GM23338 (cell line): ENCODE results near the gene UNC13C. TPM values are rescaled to one million over a fixed set of nuclear protein-coding genes. Genes with fewer than 3 reads are reported as not detected.

Source experiments
- ATAC-seq: fragments of 200-7000 bp; cut with Tn5 transposase; 3 replicates; pipeline ENCODE4 v1.9.1; 2020
- DNase-seq: peaks from one replicate; pipeline ENCODE4 v3.0.0-alpha.2; 2015; ENCODE audit warnings: low spot score
- H2AFZ ChIP-seq: fragments of 200-600 bp; sonication (generic); 2 replicates; pipeline ENCODE4 v1.8.0; 2016; ENCODE audit warnings: antibody characterized with exemption, mild to moderate bottlenecking, moderate library complexity
- H3F3A ChIP-seq: fragments of 200-600 bp; sonication (generic); replicated peaks from 2 replicates; pipeline ENCODE4 v1.8.0; 2017; ENCODE audit warnings: antibody characterized with exemption, mixed run types, low read depth
- H3K27ac ChIP-seq: fragments of 200-600 bp; sonication (generic); 2 replicates; pipeline ENCODE4 v1.6.1; 2016; ENCODE audit warnings: low read depth
- H3K27me3 ChIP-seq: fragments of 200-600 bp; sonication (generic); 2 replicates; pipeline ENCODE4 v1.8.0; 2016; ENCODE audit warnings: mild to moderate bottlenecking, mixed run types, moderate library complexity; ENCODE audit not compliant: insufficient read depth
- H3K36me3 ChIP-seq: fragments of 200-600 bp; sonication (generic); 2 replicates; pipeline ENCODE4 v1.8.0; 2016; ENCODE audit warnings: mild to moderate bottlenecking; ENCODE audit not compliant: insufficient read depth
- H3K4me1 ChIP-seq: fragments of 200-600 bp; sonication (generic); 2 replicates; pipeline ENCODE4 v1.8.0; 2016; ENCODE audit warnings: mild to moderate bottlenecking, moderate library complexity; ENCODE audit not compliant: insufficient read depth
- H3K4me2 ChIP-seq: fragments of 200-600 bp; sonication (generic); 2 replicates; pipeline ENCODE4 v1.7.1; 2017; ENCODE audit warnings: mixed run types
- H3K4me3 ChIP-seq: fragments of 200-600 bp; sonication (generic); 2 replicates; pipeline ENCODE4 v1.6.1; 2016; ENCODE audit warnings: mixed run types
- H3K79me2 ChIP-seq: fragments of 200-600 bp; sonication (generic); replicated peaks from 2 replicates; pipeline ENCODE4 v1.8.0; 2017; ENCODE audit warnings: mild to moderate bottlenecking; ENCODE audit not compliant: insufficient read depth
- H3K9me2 ChIP-seq: fragments of 200-600 bp; sonication (generic); 2 replicates; pipeline ENCODE4 v1.8.0; 2017; ENCODE audit not compliant: insufficient read depth
- H4K20me1 ChIP-seq: fragments of 200-600 bp; sonication (generic); replicated peaks from 2 replicates; pipeline ENCODE4 v1.8.0; 2017; ENCODE audit warnings: mild to moderate bottlenecking; ENCODE audit not compliant: insufficient read depth
- H3K27ac Mint-ChIP-seq: 2 replicates; pipeline ENCODE4 v1.8.0; 2020; ENCODE audit warnings: inconsistent platforms, mild to moderate bottlenecking, moderate library complexity, mixed read lengths
- H3K27me3 Mint-ChIP-seq: 3 replicates; pipeline ENCODE4 v1.8.0; 2022; ENCODE audit warnings: low read depth, mild to moderate bottlenecking, moderate library complexity, mixed read lengths, inconsistent platforms; ENCODE audit not compliant: insufficient read depth, poor library complexity
- H3K36me3 Mint-ChIP-seq: 3 replicates; pipeline ENCODE4 v1.8.0; 2021; ENCODE audit warnings: low read depth, mild to moderate bottlenecking, inconsistent platforms, moderate library complexity, mixed read lengths
- H3K4me1 Mint-ChIP-seq: 3 replicates; pipeline ENCODE4 v1.8.0; 2020; ENCODE audit warnings: mild to moderate bottlenecking, inconsistent platforms, mixed read lengths
- H3K4me3 Mint-ChIP-seq: 3 replicates; pipeline ENCODE4 v1.8.0; 2021; ENCODE audit warnings: moderate library complexity, mild to moderate bottlenecking, inconsistent platforms, mixed read lengths
- H3K9me3 Mint-ChIP-seq: 3 replicates; pipeline ENCODE4 v1.8.0; 2020; ENCODE audit warnings: moderate library complexity, mild to moderate bottlenecking, inconsistent platforms, mixed read lengths
- CREB1 ChIP-seq: fragments of 250-450 bp; sonication (Bioruptor Pico); IDR thresholded peaks from 2 replicates; pipeline ENCODE4 v1.5.0; 2020; ENCODE audit warnings: low read depth, mild to moderate bottlenecking, moderate library complexity
- CTCF ChIP-seq, 2 experiments: fragments of 200-600 bp in 1 of 2; sonication (generic) in 1 of 2; conservative IDR thresholded peaks; 2 replicates each; pipeline versions ENCODE4 v1.5.1 to v1.6.1; 2016 to 2017; ENCODE audit warnings: antibody characterized with exemption in 2 of 2, low read depth in 2 of 2, mild to moderate bottlenecking in 2 of 2, moderate library complexity in 1 of 2
- EZH2 ChIP-seq: fragments of 200-600 bp; sonication (generic); IDR thresholded peaks from one replicate; pipeline ENCODE4 v1.8.0; 2017; ENCODE audit warnings: antibody characterized with exemption, mild to moderate bottlenecking, low read depth; ENCODE audit not compliant: unreplicated experiment
- EZH2phosphoT487 ChIP-seq: fragments of 200-600 bp; sonication (generic); IDR thresholded peaks from one replicate; pipeline ENCODE4 v1.8.1; 2018; ENCODE audit warnings: antibody characterized with exemption; ENCODE audit not compliant: unreplicated experiment
- JUNB ChIP-seq: IDR thresholded peaks from one replicate; pipeline ENCODE4 v1.6.1; 2016; ENCODE audit warnings: antibody characterized with exemption; ENCODE audit not compliant: unreplicated experiment
- NANOG ChIP-seq: IDR thresholded peaks from 2 replicates; pipeline ENCODE4 v1.6.1; 2016; ENCODE audit warnings: antibody characterized with exemption, borderline replicate concordance
- ZNF114 ChIP-seq: fragments of 250-450 bp; sonication (Bioruptor Pico); IDR thresholded peaks from 2 replicates; pipeline ENCODE4 v1.5.0; 2020; ENCODE audit warnings: mild to moderate bottlenecking, moderate library complexity
- ZNF331 ChIP-seq: fragments of 250-450 bp; sonication (Bioruptor Pico); IDR thresholded peaks from 2 replicates; pipeline ENCODE4 v1.5.0; 2020; ENCODE audit warnings: low read depth, mild to moderate bottlenecking, moderate library complexity
- polyA plus RNA-seq: library from polyadenylated mRNA; unstranded; fragments of >200 nt; fragmentation: Nextera tagmentation; extraction: Ambion mirVana; gene quantifications from 2 replicates; pipeline ENCODE4 v1.2.1, GENCODE V29; 2016
- total RNA-seq: library from RNA; depleted of rRNA; stranded (reverse); fragments of >200 nt; shearing (Covaris generic); gene quantifications from 2 replicates; pipeline ENCODE4 v1.2.3, GENCODE V29; 2014
- TF ChIP-seq, protein P1 (sequence below): IDR thresholded peaks from 2 replicates; pipeline ENCODE4 v1.6.1; 2016; ENCODE audit warnings: antibody characterized with exemption
- TF ChIP-seq, protein P2 (sequence below): IDR thresholded peaks from one replicate; pipeline ENCODE4 v1.6.1; 2018; ENCODE audit warnings: antibody characterized with exemption; ENCODE audit not compliant: unreplicated experiment

UNC13C gene
- total and polyA plus RNA-seq, 2 experiments from 2014 or later, result 0.03 TPM; not detected in 1

- TF ChIP-seq, protein P1, sequence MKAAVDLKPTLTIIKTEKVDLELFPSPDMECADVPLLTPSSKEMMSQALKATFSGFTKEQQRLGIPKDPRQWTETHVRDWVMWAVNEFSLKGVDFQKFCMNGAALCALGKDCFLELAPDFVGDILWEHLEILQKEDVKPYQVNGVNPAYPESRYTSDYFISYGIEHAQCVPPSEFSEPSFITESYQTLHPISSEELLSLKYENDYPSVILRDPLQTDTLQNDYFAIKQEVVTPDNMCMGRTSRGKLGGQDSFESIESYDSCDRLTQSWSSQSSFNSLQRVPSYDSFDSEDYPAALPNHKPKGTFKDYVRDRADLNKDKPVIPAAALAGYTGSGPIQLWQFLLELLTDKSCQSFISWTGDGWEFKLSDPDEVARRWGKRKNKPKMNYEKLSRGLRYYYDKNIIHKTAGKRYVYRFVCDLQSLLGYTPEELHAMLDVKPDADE, result no peak
- TF ChIP-seq ZNF331 (CRISPR knock-in tag) (no peak), ZNF114 (CRISPR knock-in tag) (no peak)
Observed at GRCh38 chr15:54088837-54089236, 110.6 kb downstream of the UNC13C start (continued).

DNA sequence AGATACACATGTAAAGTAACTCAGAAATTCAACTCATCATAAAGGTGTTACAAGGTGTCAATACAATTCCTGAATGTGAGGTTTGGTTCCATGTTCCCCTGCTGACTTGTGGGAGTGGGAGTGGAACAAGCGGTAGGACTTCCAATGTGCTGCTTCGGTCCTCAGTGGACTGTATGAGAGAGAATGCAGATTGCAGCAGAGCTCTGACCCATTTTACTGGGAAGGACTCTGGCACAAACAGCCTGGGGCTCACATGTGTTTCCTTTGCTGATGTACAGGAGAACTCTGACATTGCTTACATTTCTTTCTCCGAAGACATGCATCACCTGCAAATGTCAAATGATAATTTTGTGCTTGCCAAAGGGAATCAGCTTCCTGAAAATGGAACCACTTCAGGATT lies 111.5 kb downstream of the UNC13C start:
- TF ChIP-seq CREB1 (CRISPR knock-in tag), result no peak
- TF ChIP-seq EZH2phosphoT487, result no peak
- TF ChIP-seq CTCF (conservative IDR thresholded peaks at IDR 0.05; ENCODE audit: low read depth in 2 of 2), result no peak
- no peak for TF ChIP-seq NANOG
- TF ChIP-seq JUNB, result no peak
- TF ChIP-seq EZH2, result no peak
- TF ChIP-seq, protein P2, sequence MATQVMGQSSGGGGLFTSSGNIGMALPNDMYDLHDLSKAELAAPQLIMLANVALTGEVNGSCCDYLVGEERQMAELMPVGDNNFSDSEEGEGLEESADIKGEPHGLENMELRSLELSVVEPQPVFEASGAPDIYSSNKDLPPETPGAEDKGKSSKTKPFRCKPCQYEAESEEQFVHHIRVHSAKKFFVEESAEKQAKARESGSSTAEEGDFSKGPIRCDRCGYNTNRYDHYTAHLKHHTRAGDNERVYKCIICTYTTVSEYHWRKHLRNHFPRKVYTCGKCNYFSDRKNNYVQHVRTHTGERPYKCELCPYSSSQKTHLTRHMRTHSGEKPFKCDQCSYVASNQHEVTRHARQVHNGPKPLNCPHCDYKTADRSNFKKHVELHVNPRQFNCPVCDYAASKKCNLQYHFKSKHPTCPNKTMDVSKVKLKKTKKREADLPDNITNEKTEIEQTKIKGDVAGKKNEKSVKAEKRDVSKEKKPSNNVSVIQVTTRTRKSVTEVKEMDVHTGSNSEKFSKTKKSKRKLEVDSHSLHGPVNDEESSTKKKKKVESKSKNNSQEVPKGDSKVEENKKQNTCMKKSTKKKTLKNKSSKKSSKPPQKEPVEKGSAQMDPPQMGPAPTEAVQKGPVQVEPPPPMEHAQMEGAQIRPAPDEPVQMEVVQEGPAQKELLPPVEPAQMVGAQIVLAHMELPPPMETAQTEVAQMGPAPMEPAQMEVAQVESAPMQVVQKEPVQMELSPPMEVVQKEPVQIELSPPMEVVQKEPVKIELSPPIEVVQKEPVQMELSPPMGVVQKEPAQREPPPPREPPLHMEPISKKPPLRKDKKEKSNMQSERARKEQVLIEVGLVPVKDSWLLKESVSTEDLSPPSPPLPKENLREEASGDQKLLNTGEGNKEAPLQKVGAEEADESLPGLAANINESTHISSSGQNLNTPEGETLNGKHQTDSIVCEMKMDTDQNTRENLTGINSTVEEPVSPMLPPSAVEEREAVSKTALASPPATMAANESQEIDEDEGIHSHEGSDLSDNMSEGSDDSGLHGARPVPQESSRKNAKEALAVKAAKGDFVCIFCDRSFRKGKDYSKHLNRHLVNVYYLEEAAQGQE, result no peak
- Histone ChIP-seq H3F3A (no peaks in the 10 kb centered on the region), H3K9me2 (no peaks in the 10 kb centered on the region), H4K20me1 (no peaks in the 10 kb centered on the region), H3K4me3 (no peak overlapping the region), H3K79me2 (no peaks in the 10 kb centered on the region), H3K4me2 (no peak overlapping the region), H3K4me1 (no peaks in the 10 kb centered on the region), H3K27me3 (no peaks in the 10 kb centered on the region), H2AFZ (no peak overlapping the region), H3K36me3 (no peaks in the 10 kb centered on the region), H3K27ac (no peak overlapping the region)
- H3K4me1 Mint-ChIP-seq, result no peaks in the 10 kb centered on the region
- ATAC-seq (no peak), DNase-seq (no peak)
- H3K4me3 Mint-ChIP-seq, result no peak overlapping the region
- H3K27me3 Mint-ChIP-seq, result peaks cover 2% of the 10 kb centered on the region
- peaks cover 34% of the 10 kb centered on the region for H3K9me3 Mint-ChIP-seq
- H3K36me3 Mint-ChIP-seq, result no peaks in the 10 kb centered on the region; the same call in 2 of the 3 replicates
- H3K27ac Mint-ChIP-seq, result no peak overlapping the region
